ENCODE measurements around the gene RPL18.
"Not testable (repeated sequence)": the region's sequence is repeated elsewhere in the genome, so short reads cannot be mapped to it uniquely, and the experiment has no call there.

Gene RPL18

DNA sequence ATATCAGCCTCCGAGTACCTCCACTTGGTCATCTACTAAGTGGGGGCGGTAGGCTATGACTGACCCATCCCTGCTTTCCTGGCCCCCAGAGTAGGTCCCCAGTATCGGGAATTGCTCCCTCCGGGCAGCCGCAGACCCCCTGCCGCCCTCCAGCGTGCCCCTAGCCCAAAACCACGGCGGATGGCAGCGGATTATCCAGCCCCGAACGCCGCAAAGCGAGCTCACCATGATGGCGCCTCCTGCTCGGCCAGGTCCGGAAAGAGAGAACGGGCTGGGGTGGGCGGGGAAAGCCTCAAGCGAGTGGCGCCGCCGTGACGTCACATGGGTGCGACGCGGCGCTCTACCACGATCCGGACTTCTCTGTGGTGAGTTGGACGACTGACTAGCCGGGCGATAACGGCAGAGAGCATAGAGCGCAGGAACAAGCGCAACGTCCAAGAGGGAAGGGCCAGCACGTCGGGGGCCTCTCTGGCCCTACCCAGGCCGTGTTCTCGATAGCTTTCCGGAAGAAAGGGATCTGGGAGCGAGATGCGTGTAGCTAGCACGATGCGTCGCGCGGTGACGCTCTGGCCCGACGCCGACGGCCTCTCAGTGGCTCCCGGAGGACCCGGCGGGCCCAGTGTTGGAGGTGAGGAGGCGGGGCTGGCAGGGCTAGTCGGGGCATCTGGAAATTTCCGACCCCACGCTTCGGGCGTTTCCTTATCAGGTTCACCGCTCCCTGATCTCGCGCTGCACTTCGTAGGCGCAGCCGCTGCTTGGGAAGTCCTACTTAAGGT, at the start of gene RPL18, which contains the start of gene SPHK2:
RPL18 (minus strand) TSS at position 263 of the 776 bp plus-strand sequence; CDS start at position 228, 35 bp downstream.
SPHK2 (plus strand) TSS at position 591 of the 776 bp plus-strand sequence. CDS start 1,009 bp downstream, outside the sequence.
- DNase-seq, result peak; percentile 99

DNA sequence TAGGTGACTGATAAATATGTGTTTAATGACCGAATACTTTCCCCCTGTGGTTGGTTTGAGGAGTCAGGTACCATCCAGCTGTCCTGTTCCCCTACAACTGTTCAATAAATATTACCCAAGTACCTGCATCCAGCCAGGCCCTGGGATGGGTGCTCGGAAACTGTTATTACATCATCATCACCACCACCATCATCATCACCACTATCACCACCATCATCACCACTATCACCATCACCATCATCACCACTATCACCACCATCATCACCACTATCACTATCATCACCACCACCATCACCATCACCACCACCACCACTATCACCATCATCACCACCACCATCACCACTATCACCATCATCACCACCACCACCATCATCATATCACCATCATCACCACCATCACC, 49.8 kb upstream of the RPL18 start:
- no peak for DNase-seq

DNA sequence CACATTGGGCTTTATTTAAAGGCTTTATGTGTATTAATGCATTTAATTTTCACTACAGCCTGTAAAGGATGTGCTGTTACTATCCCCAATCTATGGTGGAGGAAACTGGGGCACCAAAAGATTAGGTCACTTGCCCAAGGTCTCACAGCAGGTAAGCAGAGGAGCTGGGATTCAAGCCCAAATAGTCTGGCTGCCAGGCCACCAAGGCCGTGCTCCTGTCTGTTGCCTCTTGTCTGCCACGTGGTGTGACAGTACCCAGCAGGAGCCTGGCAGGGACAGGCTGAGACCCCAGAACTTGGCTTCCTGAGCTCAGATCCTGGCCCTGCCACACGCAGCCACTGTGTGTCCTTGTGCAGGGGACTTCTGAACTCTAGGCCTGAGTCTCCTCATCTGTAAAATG, 49.4 kb upstream of the RPL18 start:
- DNase-seq, result no peak

DNA sequence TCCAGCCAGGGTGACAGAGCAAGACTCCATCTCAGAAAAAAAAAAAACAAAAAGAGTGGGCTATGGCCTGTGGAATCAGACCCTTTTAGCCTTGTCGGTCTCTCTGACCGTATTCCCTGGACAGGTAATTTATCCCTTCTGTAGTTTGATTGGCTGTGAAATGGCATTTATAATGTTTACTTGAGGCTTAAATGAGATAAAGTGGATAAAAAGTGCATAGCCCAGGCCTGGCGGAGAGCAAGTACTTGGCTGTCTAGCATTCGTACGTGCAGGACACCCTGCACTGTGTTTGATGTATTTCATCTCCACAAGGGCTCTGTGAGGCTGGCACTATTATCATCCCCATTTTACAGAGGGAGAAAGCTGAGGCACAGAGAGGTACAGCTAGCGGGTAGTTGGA, 46.8 kb upstream of the RPL18 start:
- no peak for DNase-seq

DNA sequence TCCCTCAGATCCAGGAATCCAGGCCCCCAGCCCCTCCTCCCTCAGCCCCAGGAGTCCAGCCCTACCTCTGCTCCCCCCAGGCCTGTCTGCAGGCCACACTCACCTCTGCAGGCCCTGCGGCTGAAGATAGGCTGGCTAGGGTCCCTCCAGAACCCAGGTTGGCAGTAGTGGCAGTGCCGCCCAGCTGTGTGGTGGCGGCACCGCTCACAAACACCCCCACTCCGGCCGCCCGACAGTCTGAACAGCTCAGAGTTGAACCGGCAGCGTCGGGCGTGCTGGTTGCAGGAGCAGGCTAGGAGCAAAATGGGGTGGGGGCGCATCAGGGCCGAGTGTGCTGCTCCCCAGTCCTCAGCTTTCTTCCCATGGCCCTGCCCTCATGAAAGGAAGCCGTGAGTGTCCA, 45.5 kb upstream of the RPL18 start:
- no peak for DNase-seq

DNA sequence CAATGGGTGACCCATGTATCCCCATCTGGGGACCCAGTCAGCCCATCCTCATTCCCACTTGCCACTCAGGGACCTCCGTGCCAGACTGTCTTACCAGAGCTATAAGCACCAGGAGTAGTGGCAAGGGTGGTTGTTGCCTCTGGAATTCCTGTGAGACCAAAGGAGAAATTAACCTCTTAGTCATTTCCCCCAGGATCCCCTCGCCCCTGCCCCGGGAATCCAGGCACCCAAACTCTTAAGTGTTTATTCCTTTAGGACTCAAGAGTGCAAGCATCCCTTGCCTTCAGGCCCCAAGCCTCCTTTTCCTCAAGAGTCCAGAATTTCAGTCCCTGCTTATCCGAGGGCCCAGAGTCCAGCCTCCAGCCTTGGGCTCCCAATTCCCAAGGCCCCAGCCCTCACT, 44.7 kb upstream of the RPL18 start:
- no peak for DNase-seq

DNA sequence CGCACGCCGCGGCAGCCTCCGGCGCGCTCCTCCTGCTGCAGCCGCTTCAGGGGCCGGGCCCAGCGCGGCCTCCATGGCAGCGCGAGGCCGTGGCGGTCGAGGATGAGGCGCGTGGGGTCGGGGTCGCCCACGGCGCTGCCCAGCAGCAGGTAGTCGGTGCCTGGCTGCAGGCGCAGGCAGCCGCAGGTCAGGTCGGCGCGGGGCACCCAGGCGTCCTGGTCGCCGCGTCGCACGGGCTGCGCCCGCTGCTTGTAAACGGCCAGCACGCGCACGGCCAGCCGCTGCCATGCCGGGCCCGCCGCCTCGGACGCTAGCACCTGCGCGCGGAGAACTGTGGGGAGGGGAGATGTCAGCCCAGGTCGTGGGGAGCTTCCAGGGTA, 42.7 kb upstream of the RPL18 start:
- no peak for DNase-seq

DNA sequence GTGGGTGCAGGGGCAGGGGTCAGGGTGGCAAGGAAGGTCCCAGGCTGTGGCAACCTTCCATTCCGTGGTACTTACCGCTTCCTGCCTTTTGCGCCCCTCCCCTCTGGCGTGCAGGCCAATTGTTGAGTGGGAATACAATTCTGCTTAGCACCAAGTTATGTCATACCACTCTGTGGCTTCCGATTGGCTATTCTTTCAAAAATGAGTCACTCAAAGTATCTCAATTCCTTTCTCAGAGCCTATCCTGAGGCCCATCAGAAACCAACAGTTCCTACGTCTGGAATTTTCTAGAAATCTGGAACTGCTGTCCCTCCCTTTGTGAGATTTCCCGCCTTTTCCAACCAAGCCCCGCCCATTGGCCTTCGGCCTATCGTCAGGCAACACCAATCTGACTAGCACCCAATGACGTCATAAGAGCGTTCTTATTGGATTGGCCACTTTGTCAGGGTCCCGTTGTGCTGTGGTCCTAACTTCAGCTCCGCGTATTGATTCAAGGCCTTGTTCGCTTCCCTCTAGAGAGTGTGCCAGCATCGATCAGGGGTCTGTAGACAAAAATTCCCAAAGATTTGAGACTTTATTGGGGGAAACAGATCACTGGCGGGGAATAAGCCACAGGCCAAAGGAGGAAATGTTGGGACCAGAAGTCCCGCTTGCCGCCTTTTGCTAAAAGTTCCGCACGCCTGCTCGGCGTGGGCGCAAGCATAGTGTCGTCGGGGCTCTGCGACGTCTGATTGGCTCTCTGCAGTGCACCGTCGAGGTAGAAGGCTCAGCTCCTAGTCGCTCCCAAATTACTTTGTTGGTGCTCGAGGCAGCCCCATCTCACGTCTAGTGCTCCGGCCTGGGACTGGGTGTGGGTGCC, 42.1 kb upstream of the RPL18 start:
- DNase-seq, result peak; percentile 97

DNA sequence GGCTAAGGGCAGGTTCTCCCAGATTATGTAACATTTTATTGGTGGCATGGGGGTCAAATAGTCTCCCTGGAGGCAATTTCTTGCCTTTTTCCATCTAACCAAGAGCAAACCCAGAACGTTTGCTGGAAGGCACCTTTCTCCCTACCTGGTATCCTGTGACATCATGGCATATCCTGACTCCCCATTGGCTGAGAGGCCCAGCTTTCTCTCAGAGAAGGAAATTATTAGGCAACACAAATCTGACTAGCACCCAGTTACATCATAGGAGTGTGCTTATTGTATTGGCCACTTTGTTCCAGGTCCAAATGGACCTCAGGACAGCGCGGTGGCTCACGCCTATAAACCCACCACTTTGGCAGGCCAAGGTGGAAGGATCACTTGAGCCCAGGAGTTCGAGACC, 40.8 kb upstream of the RPL18 start:
- peak; percentile 23 for DNase-seq

DNA sequence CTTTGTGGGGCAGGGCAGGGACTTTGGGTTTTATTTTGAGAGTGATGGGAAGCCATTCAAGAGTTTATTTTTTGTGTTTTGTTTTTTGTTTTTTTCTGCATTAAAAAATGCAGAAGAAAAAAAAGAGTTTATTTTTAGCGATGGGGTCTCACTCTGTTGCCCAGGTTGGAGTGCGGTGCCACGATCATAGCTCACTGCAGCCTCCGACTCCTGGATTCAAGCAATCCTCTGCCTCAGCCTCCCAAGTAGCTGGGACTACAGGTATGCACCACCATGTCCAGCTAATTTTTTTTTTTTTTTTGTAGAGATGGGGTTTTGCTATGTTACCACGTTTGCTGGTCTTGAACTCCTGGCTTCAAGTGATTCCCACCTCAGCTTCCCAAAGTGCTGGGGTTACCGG, 39.5 kb upstream of the RPL18 start:
- no peak for DNase-seq

DNA sequence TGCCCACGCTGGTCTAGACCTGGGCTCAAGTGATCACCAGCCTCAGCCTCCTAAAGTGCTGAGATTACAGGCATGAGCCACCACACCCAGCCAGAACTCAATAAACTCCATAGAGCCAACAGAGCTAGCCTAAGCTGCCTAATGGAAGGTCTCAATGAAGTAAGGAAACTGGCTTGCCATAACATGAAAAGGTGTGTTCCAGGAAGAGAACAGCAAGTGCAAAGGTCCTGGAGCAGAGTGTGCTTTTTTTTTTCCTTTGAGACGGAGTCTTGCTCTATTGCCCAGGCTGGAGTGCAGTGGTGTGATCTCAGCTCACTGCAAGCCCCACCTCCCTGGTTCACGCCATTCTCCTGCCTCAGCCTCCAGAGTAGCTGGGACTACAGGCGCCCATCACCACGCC, 38.9 kb upstream of the RPL18 start:
- DNase-seq, result not testable (repeated sequence)

DNA sequence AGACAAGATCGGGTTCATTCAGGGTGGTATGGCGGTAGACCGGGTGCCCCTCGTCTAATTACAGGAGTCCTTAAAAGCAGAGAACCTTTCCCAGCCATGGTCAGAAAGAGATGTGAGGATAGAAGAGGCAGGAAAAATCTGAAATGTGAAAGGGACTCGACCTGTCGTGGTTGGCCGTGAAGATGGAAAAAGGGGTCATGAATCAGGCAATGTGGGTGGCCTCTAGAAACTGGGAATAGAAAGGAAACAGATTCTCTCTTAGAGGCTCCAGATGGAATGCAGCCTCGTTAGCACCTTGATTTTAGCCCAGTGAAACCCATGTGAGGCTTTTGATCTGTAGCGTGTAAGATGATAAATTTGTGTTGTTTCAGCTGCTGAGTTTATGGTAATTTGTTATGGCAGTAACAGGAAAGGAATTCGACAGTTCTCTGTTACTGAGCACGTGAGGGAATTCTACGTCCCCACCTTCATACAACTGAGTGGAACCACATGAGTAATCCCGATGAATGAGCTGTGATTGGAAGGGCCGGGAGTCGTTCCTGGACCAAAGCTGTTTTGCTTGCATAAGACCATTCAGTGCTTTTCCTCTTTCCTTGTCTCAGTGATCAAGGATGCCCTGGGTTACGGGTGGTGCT, 38.0 kb upstream of the RPL18 start:
- no peak for DNase-seq

DNA sequence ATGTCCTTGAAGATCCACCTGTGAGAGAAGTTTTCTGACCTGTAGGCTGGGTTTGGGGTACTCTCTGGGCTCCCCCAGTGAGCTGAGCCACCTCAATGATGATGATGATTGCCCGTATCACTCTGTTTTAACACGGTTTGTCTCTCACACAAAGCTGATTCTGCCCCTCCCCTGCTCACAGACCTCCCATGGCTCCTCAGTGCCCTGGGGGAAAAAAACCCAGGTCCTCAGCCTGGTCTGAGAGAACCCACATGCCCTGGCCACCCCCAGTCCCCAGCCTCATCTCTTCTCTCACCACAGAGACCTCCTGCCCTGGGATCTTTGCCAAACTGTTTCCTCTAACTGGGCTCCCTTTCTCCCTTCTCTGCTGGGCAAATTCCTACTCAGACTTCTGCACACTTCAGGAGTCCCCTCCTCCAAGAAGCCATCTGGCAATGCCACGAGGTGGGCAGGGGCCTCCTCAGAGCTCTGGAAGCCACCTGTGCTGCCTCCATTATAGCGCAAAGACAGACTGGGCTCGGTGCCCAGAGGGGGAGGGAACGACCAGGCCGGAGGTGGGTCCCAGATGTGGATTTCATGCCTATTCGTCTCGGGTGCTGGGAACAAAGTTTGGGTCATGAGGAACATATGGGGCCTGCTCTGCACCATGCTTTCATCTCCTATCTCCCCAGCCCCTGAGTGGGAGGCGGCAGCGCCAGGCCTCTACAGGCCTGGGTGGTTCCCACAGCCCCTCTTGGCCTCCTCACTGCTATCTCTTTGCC, 35.5 kb upstream of the RPL18 start:
- peak; percentile 57 for DNase-seq

DNA sequence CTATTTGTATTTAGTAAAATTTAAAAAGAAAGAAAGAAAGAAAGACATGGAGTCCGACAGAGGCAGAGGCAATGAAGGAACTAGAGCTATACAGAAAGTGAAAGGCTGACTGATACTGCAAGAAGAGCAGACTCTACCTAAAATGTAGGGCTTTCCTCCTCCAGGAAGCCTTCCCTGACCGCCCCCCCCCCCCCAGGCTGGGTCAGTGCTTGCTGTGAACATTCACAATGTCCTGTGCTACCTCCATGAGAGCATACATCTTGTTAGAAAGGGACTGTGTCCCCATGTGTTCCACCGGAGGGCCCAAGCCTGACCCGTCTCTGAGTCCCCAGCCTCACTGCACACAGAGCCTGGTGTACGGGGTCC, 32.7 kb upstream of the RPL18 start:
- DNase-seq, result no peak

DNA sequence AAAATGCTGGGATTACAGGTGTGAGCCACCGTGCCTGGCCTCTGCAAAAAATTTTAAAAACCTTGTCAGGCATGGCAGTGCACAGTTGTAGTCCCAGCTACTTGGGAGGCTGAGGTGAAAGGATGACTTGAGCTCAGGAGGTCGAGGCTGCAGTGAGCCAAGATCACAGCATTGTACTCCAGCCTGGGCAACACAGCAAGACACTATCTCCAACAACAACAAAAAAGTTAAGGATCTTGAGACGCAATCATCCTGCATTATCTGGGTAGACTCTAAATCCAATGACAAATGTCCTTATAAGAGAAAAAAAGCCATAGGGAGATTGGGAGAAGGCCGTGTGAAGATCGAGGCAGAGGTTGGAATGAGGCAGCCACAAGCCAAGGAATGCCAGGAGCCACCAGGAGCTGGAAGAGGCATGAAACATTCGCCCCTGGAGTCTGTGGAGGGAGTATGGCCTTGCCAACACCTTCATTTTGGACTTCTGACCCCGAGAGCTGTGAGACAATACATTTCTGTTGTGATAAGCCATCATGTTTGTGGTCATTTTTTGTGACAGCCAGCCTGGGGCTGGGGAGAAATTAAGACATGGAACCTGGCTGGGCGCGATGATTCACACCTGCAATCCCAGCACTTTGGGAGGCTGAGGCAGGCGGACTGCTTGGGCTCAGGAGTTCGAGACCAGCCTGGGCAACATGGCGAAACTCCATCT, 32.1 kb upstream of the RPL18 start:
- no peak for DNase-seq

DNA sequence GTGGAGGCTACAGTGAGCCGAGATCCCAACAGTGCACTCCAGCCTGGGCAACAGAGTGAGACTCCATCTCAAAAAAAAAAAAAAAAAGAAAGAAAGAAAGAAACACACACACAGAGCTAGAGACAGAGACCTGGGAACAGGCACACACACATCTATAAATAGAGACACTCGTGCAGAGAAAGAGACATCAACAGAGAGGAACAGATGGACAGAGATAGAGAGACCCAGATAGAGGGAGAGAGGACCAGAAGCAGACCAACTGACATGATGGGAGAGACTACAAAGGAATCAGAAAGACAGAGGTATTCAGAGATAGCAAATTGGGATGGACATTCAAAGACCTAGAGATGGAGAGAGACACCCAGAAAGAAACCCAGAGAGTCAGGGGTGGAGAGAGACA, 29.2 kb upstream of the RPL18 start:
- DNase-seq, result peak; percentile 41

DNA sequence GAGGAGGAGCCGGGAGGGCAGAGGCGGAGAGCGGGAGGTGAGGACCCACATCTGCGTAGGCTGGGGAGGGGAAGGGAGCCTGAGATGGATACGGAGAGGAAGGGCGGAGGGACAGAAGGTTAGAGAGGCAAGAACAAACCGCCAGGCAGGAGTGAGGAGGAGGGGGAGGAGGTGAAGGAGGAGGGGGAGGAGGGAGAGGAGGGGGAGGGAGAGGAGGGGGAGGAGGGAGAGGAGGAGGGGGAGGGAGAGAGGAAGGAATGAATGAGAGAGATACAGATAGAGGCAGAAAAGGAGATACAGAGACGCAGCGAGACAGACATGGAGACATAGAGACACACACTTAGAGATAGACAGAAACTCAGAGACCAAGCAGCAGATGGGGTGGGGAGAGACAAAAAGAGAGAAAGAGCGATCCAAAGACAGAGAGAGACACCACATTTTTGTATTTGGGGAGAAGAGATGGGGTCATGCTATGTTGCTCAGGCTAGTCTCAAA, 27.8 kb upstream of the RPL18 start:
- DNase-seq, result no peak

DNA sequence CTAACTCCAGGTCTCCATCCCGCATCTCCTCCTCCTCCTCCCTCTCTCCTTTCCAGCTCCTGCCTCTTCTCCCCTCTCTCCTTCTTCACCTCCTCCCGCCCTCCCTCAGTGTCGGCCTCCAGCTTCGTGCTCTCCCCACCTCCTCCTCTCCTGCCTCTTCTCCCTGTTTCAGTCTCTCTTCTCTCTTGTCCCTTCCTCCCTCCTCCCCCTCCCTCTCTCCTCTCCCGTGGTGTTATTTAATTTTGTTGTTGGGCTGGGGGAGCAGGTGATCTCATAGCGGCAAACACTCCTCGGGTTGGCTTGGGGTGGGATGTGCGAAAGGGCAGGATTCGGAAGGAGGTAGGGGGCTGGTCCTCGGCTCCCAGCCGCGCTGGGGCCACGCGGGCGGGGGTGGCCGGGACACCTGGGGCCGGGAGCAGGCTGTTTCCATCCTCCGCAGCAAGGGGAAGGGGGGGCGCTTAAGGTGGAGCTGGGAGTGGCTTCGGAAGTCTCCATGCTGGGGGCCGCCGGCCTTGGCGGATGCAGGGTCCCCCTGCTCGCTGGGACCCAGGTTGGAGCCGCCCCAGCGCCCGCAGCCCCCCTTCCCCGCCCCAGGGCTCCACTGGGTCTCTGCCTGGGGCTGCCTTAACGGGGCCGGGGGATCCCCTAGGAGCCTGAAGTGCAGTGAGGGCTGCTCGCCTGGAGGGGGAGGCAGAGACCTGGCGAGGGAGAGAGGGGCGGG, 27.2 kb upstream of the RPL18 start, which contains the start of gene CA11:
CA11 (minus strand) TSS at position 187 of the 721 bp plus-strand sequence. CDS start 555 bp downstream, outside the sequence.
- peak; percentile 84 for DNase-seq

DNA sequence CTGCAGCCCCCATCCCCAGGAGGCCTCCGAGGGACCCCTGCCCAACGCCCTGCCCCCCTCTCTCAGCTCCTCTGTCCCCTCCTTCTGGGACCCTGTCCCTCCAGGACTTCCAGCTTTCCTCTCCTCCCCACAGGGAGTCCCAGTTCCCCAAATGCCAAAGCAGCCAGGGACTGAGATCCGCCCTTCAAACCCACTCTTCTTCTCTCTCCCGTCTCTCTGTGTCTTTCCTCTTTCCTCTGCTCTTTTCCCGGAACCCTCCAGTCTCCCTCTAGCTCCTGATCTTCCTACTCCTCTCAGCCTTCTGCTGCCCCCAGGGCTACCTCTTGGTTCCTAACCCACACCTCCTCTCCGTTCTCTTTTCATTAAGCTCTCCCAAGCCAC, 26.6 kb upstream of the RPL18 start:
- DNase-seq, result no peak

DNA sequence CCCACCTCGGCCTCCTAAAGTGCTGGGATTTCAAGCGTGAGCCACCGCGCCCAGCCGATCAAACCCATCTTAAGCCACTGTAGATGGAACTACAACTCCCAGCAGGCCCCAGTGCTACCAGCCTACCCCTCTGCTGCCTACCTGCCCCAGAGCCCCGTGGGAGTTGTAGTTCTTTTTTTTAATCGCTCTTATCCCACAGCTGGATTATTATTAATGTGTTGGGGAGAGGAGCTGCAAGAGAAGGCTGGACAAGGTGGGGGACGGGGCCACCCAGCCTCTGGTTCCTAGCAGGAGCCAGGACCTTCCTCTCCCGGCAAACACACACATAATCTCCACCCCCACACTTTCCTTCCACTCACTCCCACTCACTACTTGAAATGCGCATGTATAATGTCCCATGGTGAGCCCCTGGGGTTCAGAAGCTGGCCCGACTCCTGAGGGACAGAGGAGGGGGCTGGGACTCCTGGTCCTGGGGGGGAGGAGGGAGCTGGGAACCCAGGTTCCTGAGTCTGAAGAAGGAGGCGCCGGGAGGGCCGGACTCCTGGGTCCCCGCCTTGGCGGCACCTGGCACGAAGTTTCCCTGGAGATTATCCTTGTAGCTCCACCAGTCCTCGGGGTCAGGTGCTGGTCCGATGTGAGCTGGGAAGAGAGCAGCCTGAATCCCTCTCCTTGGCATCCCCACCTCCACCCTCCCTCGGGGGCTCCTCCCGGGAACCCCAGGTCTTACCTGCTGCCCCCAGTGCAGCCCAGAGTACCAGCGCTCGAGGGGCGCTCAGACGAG, 26.1 kb upstream of the RPL18 start:
- peak; percentile 86 for DNase-seq

All from hematopoietic multipotent progenitor cell treated with erythropoietin and hydrocortisone succinate and interleukin-3 and kit ligand, for 8 days (in vitro differentiated cells).